Erythroblast (primary cell): ENCODE data around the gene DSP.

ENCODE experiments used
- GATA1 ChIP-seq: IDR thresholded peaks from 2 replicates; pipeline ENCODE4 v1.6.1; 2011; ENCODE audit warnings: low read depth, mild to moderate bottlenecking, control low read depth, low read length, moderate library complexity
- POLR2A ChIP-seq: IDR thresholded peaks from 2 replicates; pipeline ENCODE4 v1.6.1; 2011; ENCODE audit warnings: mild to moderate bottlenecking, low read length

- TF ChIP-seq POLR2A, result no peak
- no peak for TF ChIP-seq GATA1
Observed at GRCh38 chr6:7568021-7568420, 26.6 kb downstream of the DSP start.
